Stimulated activated CD4-positive, alpha-beta T cell treated with anti-CD3 and anti-CD28 coated beads, Interleukin-4, amount 100 ng/mL, for 1 hour (primary cell): Measurements from ENCODE around the gene INSIG2.

ENCODE experiments used
- DNase-seq: peaks from one replicate; pipeline ENCODE4 v3.0.0-alpha.2; 2020

The INSIG2 gene

DNA sequence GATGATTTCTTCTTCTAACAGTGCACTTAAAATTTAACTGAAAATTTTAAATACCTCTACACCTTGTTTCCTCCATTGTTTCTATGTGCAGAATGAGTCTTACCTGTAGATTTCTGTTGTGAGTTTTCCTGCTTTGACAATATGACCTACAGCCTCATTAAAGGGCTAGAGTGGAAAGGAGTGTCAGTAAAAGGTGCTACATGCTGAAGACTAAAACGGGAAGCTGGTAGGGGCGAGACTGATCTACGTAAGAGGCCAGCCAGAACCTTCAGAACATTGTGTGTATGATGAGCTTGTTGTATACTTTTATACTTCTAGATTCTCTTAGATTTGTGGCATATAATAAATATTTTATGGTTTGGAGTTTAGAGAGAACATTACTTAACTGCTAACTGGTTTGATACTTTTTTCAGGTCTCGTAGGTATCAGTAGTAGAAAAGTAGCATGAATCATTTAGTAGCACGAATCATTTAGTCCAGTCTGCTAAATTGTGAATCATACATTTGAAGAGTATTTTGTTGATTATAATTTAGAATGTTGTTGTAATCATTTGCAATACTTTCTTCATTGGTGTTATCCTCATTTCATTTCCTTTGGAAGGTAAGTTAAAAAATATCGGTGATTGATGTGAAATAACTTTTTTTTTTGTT, 14.3 kb downstream of the INSIG2 start:
- no peak for DNase-seq

DNA sequence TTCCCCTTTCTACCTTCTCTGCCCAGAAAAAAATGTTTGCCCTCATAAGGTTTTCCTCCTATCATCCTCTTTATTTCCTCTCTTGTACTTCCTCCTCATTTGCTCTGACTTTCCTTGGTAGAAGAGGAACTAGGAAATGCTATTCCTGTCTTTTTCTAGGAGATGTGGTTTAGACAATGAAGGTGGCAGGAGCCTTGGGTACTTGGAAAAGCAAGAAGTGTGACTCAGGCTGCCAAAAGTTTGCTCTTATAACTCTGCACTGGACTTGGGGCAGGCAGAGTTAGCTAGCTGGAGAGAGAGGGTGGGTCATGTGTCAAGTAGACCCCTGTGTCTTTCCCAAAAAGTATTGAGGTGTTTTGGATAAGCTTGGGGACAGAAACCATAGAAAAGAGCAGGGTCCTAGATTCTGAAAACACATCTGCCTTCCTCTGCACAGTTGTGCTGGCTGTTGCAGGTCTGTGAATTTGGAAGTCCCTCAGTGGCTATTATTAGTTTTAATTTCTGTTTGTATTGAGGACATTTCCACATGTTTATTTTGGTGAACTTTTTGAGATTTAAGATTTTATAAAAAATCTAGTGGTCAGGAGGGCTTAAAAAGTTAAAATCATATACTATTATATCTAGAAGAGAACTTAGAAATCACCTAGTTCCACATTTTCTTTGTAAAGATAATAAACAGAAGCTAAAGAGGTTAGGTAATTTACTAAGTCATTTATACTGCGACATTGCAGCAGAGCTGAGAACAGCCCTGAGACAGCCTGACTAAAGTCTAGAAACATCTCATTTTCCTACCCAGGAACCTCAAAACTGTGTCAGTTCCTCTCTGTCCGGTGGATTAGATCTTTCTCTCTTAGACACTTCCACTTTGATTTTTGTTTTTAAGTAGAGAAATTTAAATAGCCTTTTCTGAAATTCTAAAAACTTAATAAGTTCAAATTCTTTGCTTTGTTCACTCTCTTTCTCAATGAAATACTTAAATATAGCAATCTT, 16.0 kb downstream of the INSIG2 start:
- DNase-seq, result no peak

GRCh38 chr2:118105497-118105896, 17.2 kb downstream of the INSIG2 start:
- DNase-seq, result no peak

GRCh38 chr2:118106926-118107325, 18.7 kb downstream of the INSIG2 start:
- DNase-seq, result no peak

DNA sequence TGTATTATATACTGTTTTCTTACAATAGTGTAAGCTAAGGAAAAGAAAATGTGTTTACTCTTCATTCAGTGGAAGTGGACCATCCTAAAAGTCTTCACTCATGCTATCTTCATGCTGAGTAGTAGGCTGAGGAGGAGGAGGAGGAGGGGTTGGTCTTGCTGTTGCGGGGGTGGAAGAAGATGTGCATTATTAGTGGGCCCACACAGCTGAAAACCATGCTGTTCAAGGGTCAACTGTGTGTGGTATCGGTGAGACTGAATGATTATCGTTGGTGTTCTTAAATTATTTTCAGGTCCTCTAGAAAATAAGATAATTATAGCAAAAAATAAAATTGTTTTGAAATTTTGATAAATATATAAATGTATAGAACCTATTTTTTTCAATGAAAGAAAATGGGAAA, 22.0 kb downstream of the INSIG2 start:
- no peak for DNase-seq

DNA sequence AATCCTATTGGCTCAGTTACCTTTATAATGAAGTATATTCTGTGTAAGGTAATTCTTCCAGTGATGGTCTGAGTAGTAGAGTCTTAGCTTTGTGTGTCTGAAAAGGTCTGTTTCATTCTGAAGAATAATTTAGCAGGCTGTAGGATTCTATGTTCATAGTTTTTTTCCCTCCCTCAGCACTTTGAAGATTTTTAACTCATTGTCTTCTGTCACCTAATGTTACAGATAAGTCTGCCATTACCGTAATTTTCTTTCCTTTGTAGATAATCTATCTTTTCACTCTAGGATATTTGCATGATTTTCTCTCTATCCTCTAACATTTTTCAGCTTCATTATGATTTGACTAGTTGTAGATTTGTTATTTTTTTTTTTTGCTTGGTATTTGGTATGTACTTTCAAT, 22.7 kb downstream of the INSIG2 start:
- no peak for DNase-seq

DNA sequence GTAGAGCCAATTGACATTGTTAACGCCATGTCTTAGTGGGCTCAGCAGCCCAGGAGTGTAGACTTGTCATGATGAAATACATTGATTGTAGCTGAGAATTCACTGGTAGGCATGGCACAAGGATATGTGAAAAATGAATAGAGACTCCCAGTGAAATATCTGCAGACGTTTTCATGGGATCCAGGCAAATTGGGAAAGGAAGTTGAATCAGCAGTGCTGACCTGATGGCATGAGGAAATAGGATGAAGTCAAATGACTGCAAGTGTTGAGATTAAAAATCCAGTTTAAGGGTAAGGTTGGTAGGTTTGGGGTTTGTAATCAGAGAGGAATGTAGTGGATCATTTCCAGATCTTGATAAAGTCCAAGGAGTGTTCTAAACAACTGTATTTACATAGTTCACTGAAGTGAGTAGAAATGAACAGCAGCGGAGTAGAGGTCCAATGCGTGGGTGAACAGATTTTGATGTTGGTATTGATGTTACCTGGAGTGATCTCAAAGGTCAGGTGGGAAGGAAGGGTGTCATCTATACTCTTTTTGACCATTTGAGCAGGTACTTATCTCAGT, 24.6 kb downstream of the INSIG2 start:
- DNase-seq, result no peak

DNA sequence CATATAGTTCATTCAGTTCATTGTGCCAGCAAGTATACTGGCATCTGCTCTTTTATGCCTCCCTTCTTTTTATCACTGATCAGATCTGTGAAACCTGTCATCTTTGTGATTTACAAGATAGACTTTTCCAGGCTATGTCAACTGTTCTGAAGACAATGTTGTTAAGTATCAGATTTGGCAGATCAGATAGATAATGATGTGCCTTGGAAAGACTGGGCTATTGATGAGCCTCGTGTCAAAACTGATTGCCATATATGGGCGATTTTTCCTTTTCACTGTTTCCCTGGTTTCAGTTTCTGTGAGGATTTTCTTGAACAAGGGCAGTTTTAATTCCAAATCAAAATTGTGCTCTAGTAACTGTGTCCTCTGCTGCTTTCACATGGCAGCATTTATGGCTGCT, 26.6 kb downstream of the INSIG2 start:
- DNase-seq, result no peak

DNA sequence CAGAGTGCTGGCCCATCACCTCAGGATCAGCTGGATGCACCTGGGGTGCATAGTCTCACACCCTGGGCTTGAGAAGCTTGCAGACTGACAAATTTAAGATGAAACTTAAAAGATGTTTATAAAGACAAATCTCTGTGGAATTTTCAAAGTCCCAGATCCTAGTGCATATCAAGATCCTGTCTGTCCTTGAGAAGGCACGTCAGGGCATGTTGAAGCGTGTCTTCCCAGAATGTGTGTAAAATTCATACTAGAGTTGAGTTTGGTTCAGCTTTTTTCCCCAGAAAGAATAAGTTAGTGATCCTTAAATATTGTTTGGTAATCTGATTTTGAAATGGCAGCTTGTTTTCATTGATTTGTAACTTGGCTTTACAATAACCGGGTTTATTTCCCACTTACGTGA, 27.5 kb downstream of the INSIG2 start:
- DNase-seq, result no peak

DNA sequence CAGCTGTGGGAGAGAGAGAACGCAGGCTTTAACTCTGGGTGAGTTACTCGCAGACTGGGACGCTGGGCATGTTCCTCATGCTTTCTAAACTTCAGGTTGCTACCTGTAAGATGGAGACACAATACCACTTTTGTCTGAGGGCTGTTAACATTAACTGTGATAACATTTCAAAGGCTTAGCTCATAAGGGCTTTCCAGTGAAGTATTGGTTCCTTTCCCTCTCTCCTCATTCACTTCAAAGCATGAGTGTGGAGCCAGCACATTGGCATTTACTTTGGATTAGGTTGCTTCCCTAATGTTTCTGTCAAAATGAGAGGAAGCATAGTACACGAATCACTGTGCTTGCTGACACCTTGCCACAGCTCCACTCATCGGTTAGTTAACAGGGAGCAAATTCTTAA, 30.2 kb downstream of the INSIG2 start:
- no peak for DNase-seq

DNA sequence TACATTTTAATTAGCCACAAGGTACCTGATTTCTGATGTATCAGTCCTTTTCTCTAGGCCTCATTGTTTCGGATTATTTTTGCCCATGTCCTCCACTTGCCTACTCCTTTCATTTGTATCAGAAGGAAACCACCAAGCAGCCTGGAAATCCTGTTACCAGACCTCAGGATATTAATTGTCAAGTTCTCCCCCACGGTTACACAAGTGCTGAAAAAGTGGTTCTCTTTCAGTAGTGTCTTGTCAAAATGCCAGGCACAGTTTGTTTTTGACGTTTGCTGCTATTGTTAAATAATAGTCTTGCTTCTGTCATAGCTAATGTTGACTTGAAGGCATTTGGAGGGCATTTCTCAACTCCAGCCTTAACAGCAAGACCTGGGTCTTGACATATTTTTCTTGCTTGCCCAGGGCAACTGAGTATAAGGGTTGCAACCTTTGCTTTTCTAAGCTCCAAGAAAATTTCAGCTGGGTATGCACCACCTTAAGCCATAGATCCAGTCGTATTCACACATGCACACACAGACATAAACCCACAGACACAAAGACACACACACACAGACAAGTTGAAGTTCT, 31.0 kb downstream of the INSIG2 start:
- no peak for DNase-seq

DNA sequence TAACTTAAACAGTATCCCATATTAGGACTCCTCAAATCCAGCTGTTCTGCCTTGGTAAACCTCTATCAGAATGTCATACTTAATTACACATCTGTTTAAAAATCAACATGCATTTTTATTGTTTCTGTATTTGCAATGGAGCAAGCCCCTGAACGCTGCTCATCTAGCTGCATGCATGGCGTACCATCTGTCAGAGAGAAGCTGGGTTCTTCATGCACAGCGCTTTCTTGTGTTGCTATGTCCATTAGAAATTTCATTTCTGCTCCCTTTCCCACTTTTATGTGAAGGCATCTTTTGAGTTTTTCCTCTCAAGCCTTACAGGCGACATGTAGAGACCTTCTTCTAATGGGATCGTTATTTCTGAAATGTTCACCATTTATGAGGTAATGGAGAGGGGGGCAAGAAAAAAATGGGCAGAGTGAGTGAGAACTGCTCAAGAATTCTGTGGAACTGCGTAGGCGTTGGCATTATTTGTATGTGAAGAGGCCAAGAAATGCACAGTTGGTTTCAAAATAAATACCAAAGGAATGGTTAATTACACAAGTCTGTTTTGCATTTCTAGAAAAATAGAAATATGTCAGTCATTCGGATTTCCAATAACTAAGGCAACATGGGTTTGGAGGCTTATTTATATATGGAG, 31.6 kb downstream of the INSIG2 start:
- DNase-seq, result no peak

DNA sequence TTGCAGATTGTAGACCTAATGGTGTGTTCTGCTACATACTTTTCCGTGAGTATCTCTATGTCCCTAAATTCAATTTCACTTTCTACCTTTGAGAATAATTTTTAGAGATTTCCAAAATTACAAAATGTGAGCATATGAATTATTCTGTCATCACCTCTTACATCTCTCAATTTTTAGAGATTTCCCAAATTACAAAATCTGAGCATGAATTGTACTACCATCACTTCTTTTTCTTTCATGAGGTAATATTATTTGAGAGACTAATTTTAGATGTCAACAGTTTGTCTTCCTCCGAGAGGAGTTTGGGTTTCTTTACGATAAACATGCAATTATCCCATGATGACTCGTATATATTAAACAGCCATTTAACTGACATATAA, 32.1 kb downstream of the INSIG2 start:
- no peak for DNase-seq

- DNase-seq, result no peak
Measured at GRCh38 chr2:118121101-118121500, 32.8 kb downstream of the INSIG2 start.

- DNase-seq, result no peak
Measured at GRCh38 chr2:118121986-118122524, 33.8 kb downstream of the INSIG2 start.

DNA sequence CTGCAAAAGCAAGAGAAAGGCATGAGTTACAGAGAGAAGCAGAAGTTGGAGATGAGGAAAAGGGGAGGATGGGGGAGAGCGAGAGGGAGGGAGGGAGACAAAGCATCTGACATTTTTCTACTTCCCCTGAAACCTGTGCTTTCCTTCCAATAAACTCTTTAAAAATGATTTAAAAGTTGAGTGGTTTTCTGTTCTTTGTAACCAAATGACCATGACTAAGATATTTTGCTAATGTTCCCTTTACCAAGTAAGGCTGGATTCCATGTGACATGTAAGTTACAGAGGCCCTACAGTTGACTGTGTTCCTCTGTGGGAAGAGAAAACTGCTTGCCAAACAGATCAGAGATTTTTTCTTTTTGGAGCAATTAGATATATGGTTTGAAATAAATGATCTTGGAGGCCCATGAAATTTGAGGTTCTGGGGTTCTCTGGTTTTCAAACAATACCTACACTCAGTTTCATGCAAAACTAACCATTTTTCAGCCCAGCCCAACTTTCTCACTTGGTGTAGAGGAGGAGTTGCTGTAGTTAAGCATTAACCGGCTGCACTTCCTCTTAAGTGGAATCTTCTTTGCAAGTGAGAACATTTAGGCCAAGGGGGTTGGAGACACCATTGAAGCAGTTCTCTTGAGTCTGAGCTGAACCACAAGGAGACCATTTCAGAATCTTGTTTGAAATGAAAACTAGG, 34.5 kb downstream of the INSIG2 start:
- DNase-seq, result no peak

- no peak for DNase-seq
Measured at GRCh38 chr2:118123561-118124232, 35.4 kb downstream of the INSIG2 start.

DNA sequence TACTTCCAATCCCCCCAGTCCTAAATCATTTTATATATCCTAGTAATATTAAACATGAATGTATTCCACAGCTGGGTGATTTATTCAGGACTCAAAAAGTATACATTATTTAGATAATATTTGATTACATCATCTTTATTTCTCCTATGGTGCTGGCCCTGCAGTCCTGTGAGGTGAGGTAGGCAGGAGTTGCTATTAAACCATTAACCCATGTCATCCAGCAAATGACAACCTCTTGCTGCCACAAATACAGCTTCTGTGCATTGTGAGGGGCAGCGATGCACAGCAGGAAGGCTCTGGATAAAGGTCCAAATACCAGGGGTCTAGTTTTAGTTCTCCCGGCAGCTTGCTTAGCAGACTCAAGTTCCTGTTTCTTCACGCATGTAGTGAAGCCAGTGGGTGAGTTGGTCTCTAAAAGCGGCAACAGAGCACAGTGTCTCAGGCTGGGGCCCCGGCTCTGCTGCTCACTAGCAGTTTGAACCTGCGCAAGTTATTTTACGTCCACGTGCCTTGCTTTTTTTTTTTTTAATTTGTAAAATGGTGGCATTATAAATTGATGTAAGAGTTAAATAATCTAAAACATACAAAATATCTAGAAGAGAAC, 36.1 kb downstream of the INSIG2 start:
- DNase-seq, result no peak

DNA sequence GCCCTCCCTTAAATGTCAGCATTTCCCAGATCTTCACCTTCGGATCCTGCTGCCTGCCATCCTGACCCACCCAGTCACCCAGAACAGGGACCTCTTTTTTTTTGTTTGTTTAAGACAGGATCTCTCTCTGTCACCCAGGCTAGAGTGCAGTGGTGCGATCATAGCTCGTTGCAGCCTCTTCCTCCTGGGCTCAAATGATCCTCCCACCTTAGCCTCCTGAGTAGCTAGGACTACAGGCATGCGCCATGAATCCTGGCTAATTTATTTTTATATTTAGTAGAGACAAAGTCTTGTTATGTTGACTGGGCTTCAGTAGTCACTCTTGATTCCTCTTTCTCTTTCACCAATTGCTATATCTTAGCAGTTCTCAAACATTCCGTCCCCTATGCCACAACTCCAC, 39.0 kb downstream of the INSIG2 start:
- DNase-seq, result no peak

DNA sequence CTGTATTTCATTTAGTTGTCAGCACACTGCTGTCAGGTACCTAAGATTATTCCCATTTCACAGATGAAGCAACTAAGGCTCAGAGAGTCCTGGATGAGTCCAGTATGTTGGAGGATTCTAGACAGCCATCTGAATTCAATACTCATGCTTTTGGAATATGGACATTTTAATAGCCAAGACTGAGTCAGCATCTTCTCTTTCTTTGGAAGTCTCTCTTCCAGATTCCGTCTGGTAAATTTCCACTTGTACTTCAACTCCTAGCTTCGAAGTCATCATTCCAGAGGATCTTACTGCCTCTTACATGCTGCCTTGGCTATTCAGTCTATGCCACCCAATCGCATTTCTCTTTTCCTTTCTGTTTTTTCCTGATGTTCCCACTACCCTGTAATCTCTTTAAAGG, 40.6 kb downstream of the INSIG2 start:
- DNase-seq, result no peak

- DNase-seq, result no peak
Measured at GRCh38 chr2:118130385-118130784, 42.1 kb downstream of the INSIG2 start.
